Measurements from ENCODE around the gene GPR176.
A peak's percentile ranks its signal among the peaks of the same experiment; 100 is the strongest.

The GPR176 gene

DNA sequence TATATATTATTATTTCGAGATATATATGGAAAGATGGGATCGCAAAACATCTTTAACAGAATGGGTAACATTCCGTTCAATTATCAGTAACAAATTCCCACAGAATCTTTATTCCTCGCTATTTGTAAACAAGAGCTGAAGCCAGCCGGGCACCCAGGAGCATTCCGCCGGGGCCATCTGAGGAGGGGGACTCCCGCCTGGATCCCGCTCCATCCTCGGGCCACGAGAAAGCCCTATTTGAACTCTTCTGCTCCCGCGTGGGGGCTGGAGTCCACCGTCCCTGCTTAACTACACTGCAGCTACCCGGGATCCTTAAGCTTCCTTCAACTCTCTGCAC, 687 bp downstream of the GPR176 start:
- TF ChIP-seq, protein P1, sequence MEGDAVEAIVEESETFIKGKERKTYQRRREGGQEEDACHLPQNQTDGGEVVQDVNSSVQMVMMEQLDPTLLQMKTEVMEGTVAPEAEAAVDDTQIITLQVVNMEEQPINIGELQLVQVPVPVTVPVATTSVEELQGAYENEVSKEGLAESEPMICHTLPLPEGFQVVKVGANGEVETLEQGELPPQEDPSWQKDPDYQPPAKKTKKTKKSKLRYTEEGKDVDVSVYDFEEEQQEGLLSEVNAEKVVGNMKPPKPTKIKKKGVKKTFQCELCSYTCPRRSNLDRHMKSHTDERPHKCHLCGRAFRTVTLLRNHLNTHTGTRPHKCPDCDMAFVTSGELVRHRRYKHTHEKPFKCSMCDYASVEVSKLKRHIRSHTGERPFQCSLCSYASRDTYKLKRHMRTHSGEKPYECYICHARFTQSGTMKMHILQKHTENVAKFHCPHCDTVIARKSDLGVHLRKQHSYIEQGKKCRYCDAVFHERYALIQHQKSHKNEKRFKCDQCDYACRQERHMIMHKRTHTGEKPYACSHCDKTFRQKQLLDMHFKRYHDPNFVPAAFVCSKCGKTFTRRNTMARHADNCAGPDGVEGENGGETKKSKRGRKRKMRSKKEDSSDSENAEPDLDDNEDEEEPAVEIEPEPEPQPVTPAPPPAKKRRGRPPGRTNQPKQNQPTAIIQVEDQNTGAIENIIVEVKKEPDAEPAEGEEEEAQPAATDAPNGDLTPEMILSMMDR (IDR thresholded peaks at IDR 0.05; ENCODE audit: control insufficient read depth, insufficient read depth, low read depth, low read length, missing control alignments) = no peak

DNA sequence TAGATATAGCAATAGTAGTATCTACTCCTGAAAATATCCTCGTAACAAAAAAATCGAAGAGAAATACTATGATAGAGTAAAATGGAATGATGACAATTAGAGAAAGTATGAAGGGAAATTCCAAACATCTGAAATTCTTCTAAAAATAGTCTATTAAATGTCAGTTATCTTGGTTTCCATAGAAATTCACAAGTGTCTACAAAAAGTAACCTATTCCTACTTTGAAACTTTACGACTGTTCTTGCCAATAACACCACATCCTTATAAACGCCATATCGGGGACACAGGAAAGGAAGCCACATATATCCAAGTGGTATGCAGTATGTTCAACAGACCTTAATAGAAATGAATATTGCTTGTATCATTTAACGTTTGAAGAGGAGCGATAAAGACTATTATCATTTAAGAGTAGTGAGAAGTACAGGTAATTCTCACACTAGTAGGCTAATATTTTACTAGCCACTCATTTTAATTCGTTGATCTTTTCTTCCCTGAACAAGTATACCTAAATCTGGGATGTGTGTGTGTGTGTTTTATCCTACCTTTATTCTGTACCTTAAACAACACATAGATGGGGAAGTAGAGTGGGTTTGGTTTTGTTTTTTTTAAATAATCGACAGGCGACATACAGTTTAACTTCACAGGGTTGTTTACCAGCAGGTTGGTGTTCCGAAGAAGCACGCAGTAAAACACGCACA, 1.2 kb downstream of the GPR176 start:
- peak overlapping the region; percentile 82 for H3K4me3 ChIP-seq (ENCODE audit: control insufficient read depth, low read depth, low read length)
- peak; percentile 89 for DNase-seq (ENCODE audit: low read depth)
- TF ChIP-seq, protein P1 (IDR thresholded peaks at IDR 0.05; ENCODE audit: control insufficient read depth, insufficient read depth, low read depth, low read length, missing control alignments) = no peak

More for the DNA sequence above, 687 bp downstream of the GPR176 start:
- no peak for DNase-seq (ENCODE audit: low read depth)
- peak overlapping the region; percentile 82 for H3K4me3 ChIP-seq (ENCODE audit: control insufficient read depth, low read depth, low read length)

DNA sequence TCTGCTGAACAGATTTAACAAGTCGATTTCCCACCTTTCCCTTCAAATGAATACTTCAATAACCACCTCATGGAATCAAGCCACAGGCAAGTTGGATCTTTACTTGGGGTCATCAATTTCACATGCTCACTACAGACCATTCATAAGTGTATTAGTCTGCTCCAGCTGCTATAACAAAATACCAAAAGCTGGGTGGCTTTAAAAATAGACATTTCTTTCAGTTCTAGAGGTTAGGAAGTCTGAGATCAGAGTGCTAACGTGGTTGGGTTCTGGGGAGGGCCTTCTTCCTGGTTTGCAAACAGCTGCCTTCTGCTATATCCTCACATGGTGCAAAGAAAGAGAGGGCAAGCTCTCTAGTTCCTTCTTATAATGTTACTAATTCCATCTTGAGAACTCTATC, 5.1 kb downstream of the GPR176 start:
- TF ChIP-seq, protein P1 (IDR thresholded peaks at IDR 0.05; ENCODE audit: control insufficient read depth, insufficient read depth, low read depth, low read length, missing control alignments) = no peak
- DNase-seq (ENCODE audit: low read depth) = no peak
- no peak overlapping the region for H3K4me3 ChIP-seq (ENCODE audit: control insufficient read depth, low read depth, low read length)

DNA sequence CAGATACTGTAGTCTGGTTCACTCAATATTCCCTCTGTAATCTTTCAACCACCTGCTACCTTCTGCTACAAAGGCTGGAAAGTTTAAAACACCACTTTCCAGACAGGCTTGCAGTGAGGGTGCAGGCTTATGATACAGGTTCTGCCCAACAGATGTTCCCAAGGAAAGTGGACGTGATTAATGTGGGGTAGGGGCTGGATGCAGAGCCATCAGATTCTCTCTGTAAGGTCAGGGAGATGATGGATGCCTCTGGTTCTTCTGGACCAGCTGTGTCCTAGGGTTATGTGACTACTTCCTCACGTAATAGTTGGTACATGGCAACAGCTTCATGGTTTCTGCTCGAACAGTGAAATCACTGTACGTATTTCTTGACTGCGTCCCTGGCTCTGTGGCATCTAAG, 11.1 kb downstream of the GPR176 start:
- H3K4me3 ChIP-seq (ENCODE audit: control insufficient read depth, low read depth, low read length) = no peak overlapping the region
- no peak for DNase-seq (ENCODE audit: low read depth)
- TF ChIP-seq, protein P1 (IDR thresholded peaks at IDR 0.05; ENCODE audit: control insufficient read depth, insufficient read depth, low read depth, low read length, missing control alignments) = no peak

DNA sequence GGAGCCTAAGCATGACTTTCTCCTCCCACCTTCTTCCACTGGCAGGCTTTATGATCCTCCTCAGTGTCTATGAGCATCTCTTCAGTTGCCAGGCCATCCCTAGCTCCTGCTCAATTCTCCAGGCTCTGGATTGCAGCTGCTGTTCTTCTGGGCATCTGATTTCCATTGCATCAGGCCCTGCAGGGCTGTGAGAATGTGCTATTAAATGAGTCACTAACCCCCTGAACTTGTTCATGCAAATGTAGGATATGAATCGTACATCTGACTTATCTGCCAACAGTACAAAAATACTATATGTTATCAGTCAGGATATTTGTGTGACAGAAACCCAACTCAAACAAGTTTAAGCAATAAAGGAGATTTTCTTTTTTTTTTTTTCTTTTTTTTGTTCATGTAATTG, 11.9 kb downstream of the GPR176 start:
- peak; percentile 81 for DNase-seq (ENCODE audit: low read depth)
- no peak overlapping the region for H3K4me3 ChIP-seq (ENCODE audit: control insufficient read depth, low read depth, low read length)
- TF ChIP-seq, protein P1 (IDR thresholded peaks at IDR 0.05; ENCODE audit: control insufficient read depth, insufficient read depth, low read depth, low read length, missing control alignments) = no peak

DNA sequence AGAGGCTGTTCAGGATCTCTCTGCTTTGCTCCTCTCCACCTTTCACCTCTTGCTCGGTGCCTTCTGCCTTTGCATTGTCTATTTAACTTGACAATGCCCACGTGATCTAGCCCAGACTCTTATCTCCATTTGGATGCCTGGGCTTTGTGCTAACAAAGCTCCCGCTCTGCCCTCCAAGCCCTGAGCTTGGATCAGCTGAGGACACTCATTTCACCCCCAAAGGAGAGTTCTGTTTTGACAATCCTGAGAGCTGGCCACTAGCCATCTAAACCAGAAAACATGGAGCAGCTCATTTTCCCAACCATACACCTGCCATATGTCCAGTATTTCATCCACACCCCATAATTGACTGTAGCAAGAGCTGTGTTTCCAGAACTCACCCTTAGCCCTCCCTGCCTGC, 12.8 kb downstream of the GPR176 start:
- no peak overlapping the region for H3K4me3 ChIP-seq (ENCODE audit: control insufficient read depth, low read depth, low read length)
- DNase-seq (ENCODE audit: low read depth) = no peak
- TF ChIP-seq, protein P1 (IDR thresholded peaks at IDR 0.05; ENCODE audit: control insufficient read depth, insufficient read depth, low read depth, low read length, missing control alignments) = no peak

Data from AG09309 (cell line).